Measurements from ENCODE around the gene TMEM178B. TPM values are rescaled to one million over a fixed set of nuclear protein-coding genes. Genes with fewer than 3 reads are reported as not detected.
"Not testable (repeated sequence)": the region's sequence is repeated elsewhere in the genome, so short reads cannot be mapped to it uniquely, and the experiment has no call there.

TMEM178B gene
- total and polyA plus RNA-seq, 2 donors (not counting 1 experiment from before 2014, with no cell fraction given): 0.28 to 0.96 TPM

DNA sequence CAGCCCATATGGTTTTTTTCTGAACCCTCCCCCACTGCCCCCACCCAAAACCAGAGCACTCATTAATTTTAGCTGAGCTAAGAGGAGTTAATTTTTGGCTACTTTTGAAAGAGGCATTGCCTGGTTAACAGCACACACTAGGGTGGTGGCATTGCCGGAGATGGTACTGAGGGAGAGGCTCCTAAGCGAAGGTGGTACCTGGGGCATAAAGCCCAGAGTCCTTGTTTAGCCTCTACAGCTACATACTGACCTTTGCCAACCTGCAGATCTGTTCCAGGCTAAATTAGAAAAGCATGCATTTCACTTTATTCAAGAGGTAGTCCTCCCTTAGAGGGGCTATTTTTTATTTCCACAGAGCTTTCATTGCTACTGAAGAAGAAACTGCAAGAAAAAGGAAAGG lies 304.5 kb downstream of the TMEM178B start:
- H3K4me3 ChIP-seq (ENCODE audit: control extremely low read depth in 1 of 5, extremely low read depth in 1 of 5, insufficient read depth in 1 of 5, low read depth in 2 of 5, low read length in 4 of 5): no peak overlapping the region
- POLR2A ChIA-PET: no interaction called here
- CTCF ChIA-PET: no interaction called here
- WGBS (ENCODE audit: insufficient coverage): 100% methylated on average over 1 of the region's 2 CpGs
- no peaks in the 10 kb centered on the region for H3K36me3 ChIP-seq (replicated peaks in 1 of 2; ENCODE audit: control extremely low read depth in 1 of 2, control insufficient read depth in 1 of 2, extremely low read depth in 1 of 2, insufficient read depth in 2 of 2, low read length in 1 of 2)
- no peaks in the 10 kb centered on the region for H4K20me1 ChIP-seq (ENCODE audit: control insufficient read depth, insufficient read depth, low read length, poor library complexity, severe bottlenecking)
- no peaks in the 10 kb centered on the region for H3K4me1 ChIP-seq (ENCODE audit: control insufficient read depth in 2 of 2, insufficient read depth in 2 of 2, low read length in 2 of 2)
- H3K9me3 Mint-ChIP-seq (ENCODE audit: insufficient read depth): no peaks in the 10 kb centered on the region
- H2AFZ ChIP-seq (ENCODE audit: insufficient read depth, low read depth, low read length, poor library complexity, severe bottlenecking): no peak overlapping the region
- no peak overlapping the region for H3K27ac ChIP-seq (ENCODE audit: low read length in 2 of 2)
- no peak overlapping the region for H3K4me2 ChIP-seq (replicated peaks; ENCODE audit: low read depth, low read length, poor library complexity, severe bottlenecking)
- H3K9me3 ChIP-seq (ENCODE audit: control extremely low read depth in 1 of 3, control insufficient read depth in 2 of 3, insufficient read depth in 1 of 3, low read length in 2 of 3): no peaks in the 10 kb centered on the region
- DNase-seq (no peak), ATAC-seq (ENCODE audit: low read depth) (no peak)
- H3K27me3 ChIP-seq (replicated peaks in 1 of 4; ENCODE audit: control extremely low read depth in 1 of 4, control insufficient read depth in 3 of 4, insufficient read depth in 4 of 4, low read length in 3 of 4): no peaks in the 10 kb centered on the region
- H3K4me3 Mint-ChIP-seq: no peak overlapping the region
- TF ChIP-seq, protein P1, sequence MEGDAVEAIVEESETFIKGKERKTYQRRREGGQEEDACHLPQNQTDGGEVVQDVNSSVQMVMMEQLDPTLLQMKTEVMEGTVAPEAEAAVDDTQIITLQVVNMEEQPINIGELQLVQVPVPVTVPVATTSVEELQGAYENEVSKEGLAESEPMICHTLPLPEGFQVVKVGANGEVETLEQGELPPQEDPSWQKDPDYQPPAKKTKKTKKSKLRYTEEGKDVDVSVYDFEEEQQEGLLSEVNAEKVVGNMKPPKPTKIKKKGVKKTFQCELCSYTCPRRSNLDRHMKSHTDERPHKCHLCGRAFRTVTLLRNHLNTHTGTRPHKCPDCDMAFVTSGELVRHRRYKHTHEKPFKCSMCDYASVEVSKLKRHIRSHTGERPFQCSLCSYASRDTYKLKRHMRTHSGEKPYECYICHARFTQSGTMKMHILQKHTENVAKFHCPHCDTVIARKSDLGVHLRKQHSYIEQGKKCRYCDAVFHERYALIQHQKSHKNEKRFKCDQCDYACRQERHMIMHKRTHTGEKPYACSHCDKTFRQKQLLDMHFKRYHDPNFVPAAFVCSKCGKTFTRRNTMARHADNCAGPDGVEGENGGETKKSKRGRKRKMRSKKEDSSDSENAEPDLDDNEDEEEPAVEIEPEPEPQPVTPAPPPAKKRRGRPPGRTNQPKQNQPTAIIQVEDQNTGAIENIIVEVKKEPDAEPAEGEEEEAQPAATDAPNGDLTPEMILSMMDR (IDR thresholded peaks at IDR 0.05): no peak
- TF ChIP-seq EZH2 (IDR thresholded peaks at IDR 0.05; ENCODE audit: borderline replicate concordance, insufficient read depth, low read depth, low read length, poor library complexity, severe bottlenecking): no peak
- H3K27me3 Mint-ChIP-seq: peaks cover 8% of the 10 kb centered on the region
- H3K79me2 ChIP-seq (ENCODE audit: control insufficient read depth, insufficient read depth, low read length): no peaks in the 10 kb centered on the region
- intact Hi-C loops (cut with micrococcal nuclease): no loop called here
- no peaks in the 10 kb centered on the region for H3K4me1 Mint-ChIP-seq
- H3K27ac Mint-ChIP-seq: no peak overlapping the region
- H3K9ac ChIP-seq (ENCODE audit: low read length): no peak overlapping the region

- Mint-ChIP-seq H3K27ac (no peak overlapping the region), H3K9me3 (ENCODE audit: insufficient read depth) (no peaks in the 10 kb centered on the region), H3K4me3 (no peak overlapping the region), H3K27me3 (peaks cover 16% of the 10 kb centered on the region), H3K4me1 (no peaks in the 10 kb centered on the region)
- Histone ChIP-seq H3K4me2 (replicated peaks; ENCODE audit: low read depth, low read length, poor library complexity, severe bottlenecking) (no peak overlapping the region), H3K9ac (ENCODE audit: low read length) (no peak overlapping the region), H3K4me3 (ENCODE audit: control extremely low read depth in 1 of 5, extremely low read depth in 1 of 5, insufficient read depth in 1 of 5, low read depth in 2 of 5, low read length in 4 of 5) (no peak overlapping the region), H3K79me2 (ENCODE audit: control insufficient read depth, insufficient read depth, low read length) (no peaks in the 10 kb centered on the region), H3K27ac (ENCODE audit: low read length in 2 of 2) (no peak overlapping the region), H2AFZ (ENCODE audit: insufficient read depth, low read depth, low read length, poor library complexity, severe bottlenecking) (no peak overlapping the region), H4K20me1 (ENCODE audit: control insufficient read depth, insufficient read depth, low read length, poor library complexity, severe bottlenecking) (no peaks in the 10 kb centered on the region), H3K27me3 (replicated peaks in 1 of 4; ENCODE audit: control extremely low read depth in 1 of 4, control insufficient read depth in 3 of 4, insufficient read depth in 4 of 4, low read length in 3 of 4) (no peaks in the 10 kb centered on the region), H3K9me3 (ENCODE audit: control extremely low read depth in 1 of 3, control insufficient read depth in 2 of 3, insufficient read depth in 1 of 3, low read length in 2 of 3) (no peaks in the 10 kb centered on the region), H3K4me1 (ENCODE audit: control insufficient read depth in 2 of 2, insufficient read depth in 2 of 2, low read length in 2 of 2) (no peaks in the 10 kb centered on the region), H3K36me3 (replicated peaks in 1 of 2; ENCODE audit: control extremely low read depth in 1 of 2, control insufficient read depth in 1 of 2, extremely low read depth in 1 of 2, insufficient read depth in 2 of 2, low read length in 1 of 2) (no peaks in the 10 kb centered on the region)
- 81% methylated on average over 3 of the region's 3 CpGs for WGBS (ENCODE audit: insufficient coverage)
- intact Hi-C loops (cut with micrococcal nuclease): no loop called here
- TF ChIP-seq, protein P1 (IDR thresholded peaks at IDR 0.05): no peak
- ChIA-PET POLR2A (no interaction called here), CTCF (no interaction called here)
- no peak for DNase-seq
- no peak for ATAC-seq (ENCODE audit: low read depth)
Measured at GRCh38 chr7:141381794-141382427, 308.0 kb downstream of the TMEM178B start.

- H3K9me3 Mint-ChIP-seq (ENCODE audit: insufficient read depth); H3K79me2 ChIP-seq (ENCODE audit: control insufficient read depth, insufficient read depth, low read length); DNase-seq; ATAC-seq (ENCODE audit: low read depth); H3K4me3 ChIP-seq (ENCODE audit: control extremely low read depth in 1 of 5, extremely low read depth in 1 of 5, insufficient read depth in 1 of 5, low read depth in 2 of 5, low read length in 4 of 5); H3K9ac ChIP-seq (ENCODE audit: low read length); H2AFZ ChIP-seq (ENCODE audit: insufficient read depth, low read depth, low read length, poor library complexity, severe bottlenecking); POLR2A ChIA-PET; H3K4me3 Mint-ChIP-seq; H3K4me2 ChIP-seq (replicated peaks; ENCODE audit: low read depth, low read length, poor library complexity, severe bottlenecking); H4K20me1 ChIP-seq (ENCODE audit: control insufficient read depth, insufficient read depth, low read length, poor library complexity, severe bottlenecking); intact Hi-C loops (cut with micrococcal nuclease); H3K27ac Mint-ChIP-seq; H3K9me3 ChIP-seq (ENCODE audit: control extremely low read depth in 1 of 3, control insufficient read depth in 2 of 3, insufficient read depth in 1 of 3, low read length in 2 of 3); H3K36me3 ChIP-seq (replicated peaks in 1 of 2; ENCODE audit: control extremely low read depth in 1 of 2, control insufficient read depth in 1 of 2, extremely low read depth in 1 of 2, insufficient read depth in 2 of 2, low read length in 1 of 2); H3K4me1 Mint-ChIP-seq; CTCF ChIA-PET; H3K4me1 ChIP-seq (ENCODE audit: control insufficient read depth in 2 of 2, insufficient read depth in 2 of 2, low read length in 2 of 2); H3K27ac ChIP-seq (ENCODE audit: low read length in 2 of 2); H3K27me3 ChIP-seq (replicated peaks in 1 of 4; ENCODE audit: control extremely low read depth in 1 of 4, control insufficient read depth in 3 of 4, insufficient read depth in 4 of 4, low read length in 3 of 4): not testable (repeated sequence)
- H3K27me3 Mint-ChIP-seq: peaks cover 20% of the 10 kb centered on the region
- no CpG with 5 or more reads among the region's 3 CpGs for WGBS (ENCODE audit: insufficient coverage)
Measured at GRCh38 chr7:141383356-141383755, 309.5 kb downstream of the TMEM178B start.

Data from B cell (primary cell).